Endodermal cell (in vitro differentiated cells): Measurements from ENCODE around the gene NAALADL2. TPM values are rescaled to one million over a fixed set of nuclear protein-coding genes. Genes with fewer than 3 reads are reported as not detected.

Source experiments
- DNase-seq: peaks from one replicate; pipeline ENCODE4 v3.0.0-alpha.2; 2017
- H3K27ac ChIP-seq: 2 replicates; pipeline ENCODE4 v1.5.1; 2013; ENCODE audit warnings: mild to moderate bottlenecking, low read depth, low read length, moderate library complexity
- H3K27me3 ChIP-seq: 2 replicates; pipeline ENCODE4 v1.6.1; 2013; ENCODE audit warnings: mild to moderate bottlenecking, low read length, moderate library complexity; ENCODE audit not compliant: insufficient read depth, control insufficient read depth, poor library complexity, severe bottlenecking
- H3K36me3 ChIP-seq: 2 replicates; pipeline ENCODE4 v1.7.0; 2013; ENCODE audit warnings: mild to moderate bottlenecking, low read length, moderate library complexity; ENCODE audit not compliant: control insufficient read depth, insufficient read depth
- H3K4me1 ChIP-seq: one replicate; pipeline ENCODE4 v1.7.0; 2013; ENCODE audit warnings: low read length; ENCODE audit not compliant: control insufficient read depth, insufficient read depth
- H3K4me3 ChIP-seq: 2 replicates; pipeline ENCODE4 v1.5.1; 2013; ENCODE audit warnings: mild to moderate bottlenecking, low read length, moderate library complexity
- H3K9ac ChIP-seq: 2 replicates; pipeline ENCODE4 v1.6.1; 2013; ENCODE audit warnings: mild to moderate bottlenecking, low read length, moderate library complexity; ENCODE audit not compliant: poor library complexity, severe bottlenecking; ENCODE audit errors: extremely low read depth
- H3K9me3 ChIP-seq: 2 replicates; pipeline ENCODE4 v1.6.1; 2013; ENCODE audit warnings: mild to moderate bottlenecking, low read length, moderate library complexity; ENCODE audit not compliant: control insufficient read depth
- H3K27ac Mint-ChIP-seq: 2 replicates; pipeline ENCODE4 v1.8.0; 2020; ENCODE audit warnings: mixed read lengths
- H3K27me3 Mint-ChIP-seq: 2 replicates; pipeline ENCODE4 v1.8.0; 2021; ENCODE audit warnings: mild to moderate bottlenecking, mixed read lengths; ENCODE audit not compliant: insufficient read depth
- H3K36me3 Mint-ChIP-seq: 2 replicates; pipeline ENCODE4 v1.8.0; 2020; ENCODE audit warnings: low read depth, mixed read lengths
- H3K4me1 Mint-ChIP-seq: 2 replicates; pipeline ENCODE4 v1.8.0; 2020; ENCODE audit warnings: mixed read lengths
- H3K4me3 Mint-ChIP-seq: 2 replicates; pipeline ENCODE4 v1.8.0; 2020; ENCODE audit warnings: mild to moderate bottlenecking, moderate library complexity, mixed read lengths
- H3K9me3 Mint-ChIP-seq: 2 replicates; pipeline ENCODE4 v1.8.0; 2020; ENCODE audit warnings: mild to moderate bottlenecking, mixed read lengths
- CTCF ChIP-seq: fragments of 200-600 bp; sonication (generic); conservative IDR thresholded peaks from 2 replicates; pipeline ENCODE4 v1.5.0; 2021; ENCODE audit warnings: antibody characterized with exemption, mild to moderate bottlenecking
- WGBS, 2 experiments: methylation state at CpG; one replicate each; pipeline versions ENCODE4 v1.1.5 to v1.1.7; 2013; ENCODE audit warnings: missing lambda C conversion rate in 2 of 2, mixed read lengths in 1 of 2; ENCODE audit not compliant: insufficient coverage in 1 of 2, insufficient read length in 1 of 2; 5-methylcytosine and 5-hydroxymethylcytosine counted together
- total RNA-seq, 2 donors: library from RNA; stranded (reverse); fragmentation: NEBNext Ultra II Directional in 1 of 2; extraction: Animal tissue kit (Norgen Biotek cat#: 25700) in 1 of 2; gene quantifications; 2 replicates in 1 of 2; 3 replicates in 1 of 2; pipeline ENCODE4 v1.2.1, GENCODE V29; 2021

The NAALADL2 gene
- total RNA-seq, 2 donors from 2014 or later = 1.6 to 1.8 TPM

DNA sequence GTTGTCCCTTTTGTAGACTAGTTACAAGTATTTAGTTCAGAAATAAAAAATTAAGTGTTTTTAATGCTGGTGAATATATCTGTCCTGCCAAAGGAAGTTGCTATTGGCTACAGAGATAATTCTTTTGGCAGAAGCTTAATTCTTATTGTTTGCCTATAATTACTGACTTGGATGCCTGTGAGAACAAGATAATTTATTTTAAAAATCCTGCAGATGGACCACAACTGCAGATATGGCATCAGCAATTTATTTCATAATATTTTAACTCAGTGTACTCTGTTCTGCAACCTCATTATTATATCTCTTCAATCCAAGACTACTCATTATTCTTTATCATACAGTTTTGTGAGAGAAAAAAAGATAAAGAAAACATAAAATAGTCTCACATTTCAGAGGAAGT lies 789.8 kb downstream of the NAALADL2 start:
- Mint-ChIP-seq H3K9me3 (no peaks in the 10 kb centered on the region), H3K27me3 (no peaks in the 10 kb centered on the region), H3K4me1 (peaks cover 4% of the 10 kb centered on the region), H3K27ac (no peak overlapping the region), H3K36me3 (no peaks in the 10 kb centered on the region), H3K4me3 (no peak overlapping the region)
- Histone ChIP-seq H3K9ac (no peak overlapping the region), H3K27me3 (no peaks in the 10 kb centered on the region), H3K27ac (no peak overlapping the region), H3K4me1 (peaks cover under 1% of the 10 kb centered on the region), H3K36me3 (no peaks in the 10 kb centered on the region), H3K4me3 (no peak overlapping the region), H3K9me3 (no peaks in the 10 kb centered on the region)
- DNase-seq = no peak
- TF ChIP-seq CTCF = no peak

DNA sequence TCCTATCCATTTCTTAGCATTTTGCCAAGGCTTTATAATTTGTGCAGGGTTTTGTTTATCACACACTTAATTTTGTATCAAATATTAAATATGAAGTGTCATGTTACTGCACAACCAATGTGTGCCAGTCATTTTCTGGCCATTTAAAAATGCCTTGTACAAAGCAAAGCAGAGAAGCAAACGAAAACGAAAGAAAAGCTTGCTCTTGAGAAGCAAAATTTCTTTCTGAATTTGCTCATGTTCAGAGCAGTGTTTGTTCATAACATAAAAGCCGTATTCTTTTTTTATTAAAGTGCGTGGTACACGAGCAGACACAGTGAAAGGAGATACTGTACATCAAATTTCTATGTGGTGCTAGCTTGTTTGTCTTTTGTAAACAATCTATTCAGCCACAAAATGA lies 792.6 kb downstream of the NAALADL2 start:
- Mint-ChIP-seq H3K36me3 (no peaks in the 10 kb centered on the region), H3K9me3 (no peaks in the 10 kb centered on the region), H3K27me3 (no peaks in the 10 kb centered on the region), H3K4me1 (peaks cover 4% of the 10 kb centered on the region), H3K4me3 (no peak overlapping the region), H3K27ac (no peak overlapping the region)
- Histone ChIP-seq H3K36me3 (no peaks in the 10 kb centered on the region), H3K9ac (no peak overlapping the region), H3K27ac (no peak overlapping the region), H3K9me3 (no peaks in the 10 kb centered on the region), H3K4me1 (no peaks in the 10 kb centered on the region), H3K27me3 (no peaks in the 10 kb centered on the region), H3K4me3 (no peak overlapping the region)
- no peak for TF ChIP-seq CTCF
- DNase-seq = no peak
- WGBS, 2 experiments = 86 to 93% methylated on average over 5 of the region's 5 CpGs

GRCh38 chr3:175655351-175655750 lies 796.2 kb downstream of the NAALADL2 start:
- Histone ChIP-seq H3K36me3 (no peaks in the 10 kb centered on the region), H3K4me3 (no peak overlapping the region), H3K4me1 (no peaks in the 10 kb centered on the region), H3K9me3 (no peaks in the 10 kb centered on the region), H3K9ac (no peak overlapping the region), H3K27ac (no peak overlapping the region), H3K27me3 (no peaks in the 10 kb centered on the region)
- no peaks in the 10 kb centered on the region for H3K36me3 Mint-ChIP-seq
- H3K27me3 Mint-ChIP-seq = no peaks in the 10 kb centered on the region
- no peak for TF ChIP-seq CTCF
- H3K9me3 Mint-ChIP-seq = no peaks in the 10 kb centered on the region
- no peaks in the 10 kb centered on the region for H3K4me1 Mint-ChIP-seq
- no peak for DNase-seq
- 97 to 100% methylated on average over 2 to 3 of the region's 3 CpGs for WGBS, 2 experiments
- H3K4me3 Mint-ChIP-seq = no peak overlapping the region
- no peak overlapping the region for H3K27ac Mint-ChIP-seq
